ENCODE measurements around the gene VWA7.

DNA sequence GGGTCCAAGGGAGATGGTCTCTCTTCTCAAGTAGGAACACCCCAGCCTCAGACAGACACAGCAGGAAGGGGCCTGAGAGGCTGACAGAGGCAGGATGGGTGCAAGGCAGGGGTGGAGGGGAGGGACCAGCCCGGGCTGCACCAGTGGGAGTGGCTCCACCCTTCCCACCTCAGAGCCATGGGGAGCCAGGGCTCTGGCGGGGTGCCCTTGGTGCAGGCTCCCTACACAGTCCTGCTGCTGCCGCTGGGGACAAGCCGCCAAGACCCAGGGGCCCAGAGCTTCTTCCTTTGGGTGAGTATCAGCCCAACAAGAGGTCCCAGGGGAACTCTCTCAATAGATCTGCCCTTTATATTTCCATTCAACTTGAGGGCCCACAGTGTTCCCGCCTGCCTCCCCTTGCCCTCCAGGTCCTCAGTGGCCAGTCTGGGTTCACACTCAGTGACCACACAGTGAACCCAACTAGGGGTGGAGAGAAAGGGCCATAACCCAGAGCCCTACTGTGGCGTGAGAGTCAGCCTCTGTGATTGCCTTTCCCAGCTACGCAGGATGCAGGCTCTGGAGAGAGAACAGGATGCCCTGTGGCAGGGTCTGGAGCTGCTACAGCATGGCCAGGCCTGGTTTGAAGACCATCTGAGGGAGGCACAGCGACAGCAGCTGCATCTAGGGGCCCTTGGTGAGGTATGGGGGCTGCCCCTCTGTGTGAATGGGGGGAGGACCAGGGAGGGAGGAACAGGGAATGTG, 14.1 kb downstream of the VWA7 start:
- TF ChIP-seq GATA3 (IDR thresholded peaks at IDR 0.05; ENCODE audit: low read depth, low read length): no peak
- TF ChIP-seq GATA2 (IDR thresholded peaks at IDR 0.05; ENCODE audit: low read depth, low read length): no peak

Measured in SH-SY5Y (cell line).